HepG2 (cell line): ENCODE results near the gene RCBTB1. TPM values are rescaled to one million over a fixed set of nuclear protein-coding genes. Genes with fewer than 3 reads are reported as not detected.

Source experiments
- ATAC-seq: fragments of 200-7000 bp; cut with Tn5 transposase; 3 replicates; pipeline ENCODE4 v1.9.1; 2020; ENCODE audit warnings: mild to moderate bottlenecking, moderate library complexity
- BruUV-seq: library from RNA; stranded (reverse); fragments of 400-500 nt; replicated peaks from 2 replicates; lab custom pipeline; 2021; lab: Mats Ljungman, UMichigan
- CTCF ChIA-PET: fragments of 300-600 bp; formaldehyde crosslinking; extraction: SDS; loops from one replicate; lab custom pipeline; 2021; ENCODE audit warnings: low total read pairs, inconsistent platforms, low intra/inter-chr PET ratio; lab: Yijun Ruan, JAX
- POLR2A ChIA-PET: fragments of 350-600 bp; sonication (Branson Sonifier 250); formaldehyde crosslinking; loops from one replicate; lab custom pipeline; 2020; ENCODE audit warnings: antibody characterized with exemption, inconsistent platforms; lab: Yijun Ruan, JAX
- DNase-seq: peaks from one replicate; pipeline ENCODE4 v3.0.0-alpha.2; 2015; ENCODE audit warnings: low spot score
- FAIRE-seq: peaks from 3 replicates; lab custom pipeline; 2011; peaks lifted over from hg19 to GRCh38; lab: Jason Lieb, UNC
- H2AFZ ChIP-seq: one replicate; pipeline ENCODE4 v1.6.1; 2011; ENCODE audit warnings: low read length, inconsistent platforms
- H3K27ac ChIP-seq: fragments of 300-600 bp; 3 replicates; pipeline ENCODE4 v1.8.0; 2011; ENCODE audit warnings: mixed run types, mild to moderate bottlenecking, mixed read lengths, low read length, inconsistent platforms; ENCODE audit not compliant: insufficient read depth; ENCODE audit errors: extremely low read length
- H3K27me3 ChIP-seq, 2 experiments: fragments of 200-600 bp in 1 of 2; 2 replicates in 1 of 2; 3 replicates in 1 of 2; pipeline versions ENCODE4 v1.6.0 to v1.8.0; 2011; ENCODE audit warnings: low read length in 2 of 2, mild to moderate bottlenecking in 2 of 2, moderate library complexity in 2 of 2, inconsistent platforms in 1 of 2; ENCODE audit not compliant: insufficient read depth in 2 of 2, control insufficient read depth in 1 of 2
- H3K36me3 ChIP-seq, 2 experiments: fragments of 200-600 bp in 1 of 2; replicated peaks in 1 of 2; 2 replicates in 1 of 2; 3 replicates in 1 of 2; pipeline versions ENCODE4 v1.5.1 to v1.8.0; 2011; ENCODE audit warnings: low read length in 2 of 2, inconsistent platforms in 1 of 2; ENCODE audit not compliant: insufficient read depth in 2 of 2, control insufficient read depth in 1 of 2
- H3K4me1 ChIP-seq: 2 replicates; pipeline ENCODE4 v1.5.1; 2012; ENCODE audit warnings: low read length, inconsistent platforms; ENCODE audit not compliant: insufficient read depth
- H3K4me2 ChIP-seq: 2 replicates; pipeline ENCODE4 v1.6.0; 2011; ENCODE audit warnings: low read depth, low read length, inconsistent platforms
- H3K4me3 ChIP-seq, 3 experiments: fragments of 200-600 bp in 1 of 3; sonication (generic), shearing (Covaris generic) in 1 of 3; replicated peaks in 1 of 3; 2 replicates each; pipeline ENCODE4 v1.5.1; 2011 to 2016; ENCODE audit warnings: low read length in 3 of 3, inconsistent platforms in 2 of 3, low read depth in 2 of 3, mild to moderate bottlenecking in 2 of 3, control low read depth in 1 of 3, mixed read lengths in 1 of 3; ENCODE audit not compliant: insufficient read depth in 1 of 3
- H3K79me2 ChIP-seq: one replicate; pipeline ENCODE4 v1.6.1; 2011; ENCODE audit warnings: low read length, inconsistent platforms; ENCODE audit not compliant: insufficient read depth
- H3K9ac ChIP-seq: 2 replicates; pipeline ENCODE4 v1.6.0; 2011; ENCODE audit warnings: mild to moderate bottlenecking, low read depth, low read length, inconsistent platforms; ENCODE audit not compliant: insufficient read depth
- H3K9me3 ChIP-seq: 2 replicates; pipeline ENCODE4 v1.5.1; 2012; ENCODE audit warnings: mild to moderate bottlenecking, low read length
- H4K20me1 ChIP-seq: 2 replicates; pipeline ENCODE4 v1.6.0; 2011; ENCODE audit warnings: inconsistent platforms, mild to moderate bottlenecking, low read length, moderate library complexity; ENCODE audit not compliant: insufficient read depth
- PHF21A ChIP-seq: sonication (generic); formaldehyde crosslinking; IDR thresholded peaks from 2 replicates; pipeline ENCODE4 v1.5.0; 2020; ENCODE audit warnings: mild to moderate bottlenecking, missing genetic modification reagents
- RFX5 ChIP-seq: IDR thresholded peaks from 2 replicates; pipeline ENCODE4 v1.6.1; 2011; ENCODE audit warnings: low read depth, low read length, improper control_type of control experiment
- WGBS: methylation state at CpG from one replicate; pipeline ENCODE4 v1.1.6; 2017; ENCODE audit warnings: low lambda C conversion rate; 5-methylcytosine and 5-hydroxymethylcytosine counted together
- in situ Hi-C: cut with HindIII; loops from 2 replicates; pipeline ENCODE4 v1.10.0; 2017; ENCODE audit warnings: low pct_unique_long_range_greater_than_20kb; ENCODE audit not compliant: extremely low pct_ligation_motif_present
- intact Hi-C: fragments of 100-400 bp; cut with micrococcal nuclease; formaldehyde crosslinking; loops from one replicate; pipeline ENCODE4 v1.10.0; 2022; ENCODE audit not compliant: unreplicated experiment
- polyA plus RNA-seq, 8 experiments: library from polyadenylated mRNA; depleted of rRNA in 3 of 8; stranded (reverse) in 7 of 8; unstranded in 1 of 8; fragments of >200 nt; fragmentation: Illumina TruSeq in 4 of 8; extraction: Trizol in 4 of 8; gene quantifications; 2 replicates each; pipeline versions ENCODE4 v1.2.1 to v1.2.3, GENCODE V29; 2011 to 2016; ENCODE audit warnings: low read depth in 4 of 8, missing spikeins in 1 of 8, mixed read lengths in 1 of 8; ENCODE audit not compliant: insufficient read depth in 1 of 8
- total RNA-seq, 5 experiments: library from RNA; depleted of rRNA; stranded (reverse); fragments of >200 nt; fragmentation: Illumina TruSeq; extraction: Trizol; gene quantifications; 2 replicates each; pipeline ENCODE4 v1.2.3, GENCODE V29; 2016; ENCODE audit warnings: low read depth in 1 of 5
- TF ChIP-seq, protein P1 (sequence below): sonication (generic); formaldehyde crosslinking; IDR thresholded peaks from 2 replicates; pipeline ENCODE4 v1.8.0; 2022; ENCODE audit warnings: mild to moderate bottlenecking, missing genetic modification reagents, moderate library complexity
- TF ChIP-seq, protein P2 (sequence below): sonication (generic); formaldehyde crosslinking; IDR thresholded peaks from 2 replicates; pipeline ENCODE4 v1.4.0; 2020; ENCODE audit warnings: missing genetic modification reagents, mild to moderate bottlenecking, borderline replicate concordance
- TF ChIP-seq, protein P3 (sequence below): sonication (generic); formaldehyde crosslinking; IDR thresholded peaks from 2 replicates; pipeline ENCODE4 v1.4.0; 2020; ENCODE audit warnings: mild to moderate bottlenecking, missing genetic modification reagents

RCBTB1 gene
- total and polyA plus RNA-seq, 2 of the 13 experiments (the other 11 are each of a cell fraction or from before 2014, with no cell fraction given) = 13.4 to 21.6 TPM

DNA sequence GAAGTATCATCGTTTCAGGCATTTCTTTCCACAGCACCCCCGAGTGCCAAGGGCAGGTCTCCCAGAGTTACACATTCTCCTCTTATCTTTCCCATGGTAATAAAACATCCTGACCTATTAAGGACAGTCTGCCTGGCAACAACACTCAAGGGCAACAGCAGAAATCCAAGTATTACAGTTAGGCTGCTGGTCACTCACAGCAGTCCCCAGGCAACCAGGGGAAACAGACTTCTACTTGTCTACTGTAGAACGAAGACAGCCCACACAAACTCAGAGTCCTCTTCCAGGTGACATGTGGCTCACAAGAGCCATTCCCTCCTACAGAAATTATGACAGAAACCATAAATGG lies 24.3 kb downstream of the RCBTB1 start:
- H2AFZ ChIP-seq = no peak overlapping the region
- peak; percentile 51; the same call in 1 of the 2 replicates for TF ChIP-seq RFX5
- TF ChIP-seq PHF21A (CRISPR knock-in tag) = no peak
- TF ChIP-seq, protein P1, sequence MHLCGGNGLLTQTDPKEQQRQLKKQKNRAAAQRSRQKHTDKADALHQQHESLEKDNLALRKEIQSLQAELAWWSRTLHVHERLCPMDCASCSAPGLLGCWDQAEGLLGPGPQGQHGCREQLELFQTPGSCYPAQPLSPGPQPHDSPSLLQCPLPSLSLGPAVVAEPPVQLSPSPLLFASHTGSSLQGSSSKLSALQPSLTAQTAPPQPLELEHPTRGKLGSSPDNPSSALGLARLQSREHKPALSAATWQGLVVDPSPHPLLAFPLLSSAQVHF (CRISPR knock-in tag) = no peak
- TF ChIP-seq, protein P2, sequence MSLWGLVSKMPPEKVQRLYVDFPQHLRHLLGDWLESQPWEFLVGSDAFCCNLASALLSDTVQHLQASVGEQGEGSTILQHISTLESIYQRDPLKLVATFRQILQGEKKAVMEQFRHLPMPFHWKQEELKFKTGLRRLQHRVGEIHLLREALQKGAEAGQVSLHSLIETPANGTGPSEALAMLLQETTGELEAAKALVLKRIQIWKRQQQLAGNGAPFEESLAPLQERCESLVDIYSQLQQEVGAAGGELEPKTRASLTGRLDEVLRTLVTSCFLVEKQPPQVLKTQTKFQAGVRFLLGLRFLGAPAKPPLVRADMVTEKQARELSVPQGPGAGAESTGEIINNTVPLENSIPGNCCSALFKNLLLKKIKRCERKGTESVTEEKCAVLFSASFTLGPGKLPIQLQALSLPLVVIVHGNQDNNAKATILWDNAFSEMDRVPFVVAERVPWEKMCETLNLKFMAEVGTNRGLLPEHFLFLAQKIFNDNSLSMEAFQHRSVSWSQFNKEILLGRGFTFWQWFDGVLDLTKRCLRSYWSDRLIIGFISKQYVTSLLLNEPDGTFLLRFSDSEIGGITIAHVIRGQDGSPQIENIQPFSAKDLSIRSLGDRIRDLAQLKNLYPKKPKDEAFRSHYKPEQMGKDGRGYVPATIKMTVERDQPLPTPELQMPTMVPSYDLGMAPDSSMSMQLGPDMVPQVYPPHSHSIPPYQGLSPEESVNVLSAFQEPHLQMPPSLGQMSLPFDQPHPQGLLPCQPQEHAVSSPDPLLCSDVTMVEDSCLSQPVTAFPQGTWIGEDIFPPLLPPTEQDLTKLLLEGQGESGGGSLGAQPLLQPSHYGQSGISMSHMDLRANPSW (CRISPR knock-in tag) = no peak
- TF ChIP-seq, protein P3, sequence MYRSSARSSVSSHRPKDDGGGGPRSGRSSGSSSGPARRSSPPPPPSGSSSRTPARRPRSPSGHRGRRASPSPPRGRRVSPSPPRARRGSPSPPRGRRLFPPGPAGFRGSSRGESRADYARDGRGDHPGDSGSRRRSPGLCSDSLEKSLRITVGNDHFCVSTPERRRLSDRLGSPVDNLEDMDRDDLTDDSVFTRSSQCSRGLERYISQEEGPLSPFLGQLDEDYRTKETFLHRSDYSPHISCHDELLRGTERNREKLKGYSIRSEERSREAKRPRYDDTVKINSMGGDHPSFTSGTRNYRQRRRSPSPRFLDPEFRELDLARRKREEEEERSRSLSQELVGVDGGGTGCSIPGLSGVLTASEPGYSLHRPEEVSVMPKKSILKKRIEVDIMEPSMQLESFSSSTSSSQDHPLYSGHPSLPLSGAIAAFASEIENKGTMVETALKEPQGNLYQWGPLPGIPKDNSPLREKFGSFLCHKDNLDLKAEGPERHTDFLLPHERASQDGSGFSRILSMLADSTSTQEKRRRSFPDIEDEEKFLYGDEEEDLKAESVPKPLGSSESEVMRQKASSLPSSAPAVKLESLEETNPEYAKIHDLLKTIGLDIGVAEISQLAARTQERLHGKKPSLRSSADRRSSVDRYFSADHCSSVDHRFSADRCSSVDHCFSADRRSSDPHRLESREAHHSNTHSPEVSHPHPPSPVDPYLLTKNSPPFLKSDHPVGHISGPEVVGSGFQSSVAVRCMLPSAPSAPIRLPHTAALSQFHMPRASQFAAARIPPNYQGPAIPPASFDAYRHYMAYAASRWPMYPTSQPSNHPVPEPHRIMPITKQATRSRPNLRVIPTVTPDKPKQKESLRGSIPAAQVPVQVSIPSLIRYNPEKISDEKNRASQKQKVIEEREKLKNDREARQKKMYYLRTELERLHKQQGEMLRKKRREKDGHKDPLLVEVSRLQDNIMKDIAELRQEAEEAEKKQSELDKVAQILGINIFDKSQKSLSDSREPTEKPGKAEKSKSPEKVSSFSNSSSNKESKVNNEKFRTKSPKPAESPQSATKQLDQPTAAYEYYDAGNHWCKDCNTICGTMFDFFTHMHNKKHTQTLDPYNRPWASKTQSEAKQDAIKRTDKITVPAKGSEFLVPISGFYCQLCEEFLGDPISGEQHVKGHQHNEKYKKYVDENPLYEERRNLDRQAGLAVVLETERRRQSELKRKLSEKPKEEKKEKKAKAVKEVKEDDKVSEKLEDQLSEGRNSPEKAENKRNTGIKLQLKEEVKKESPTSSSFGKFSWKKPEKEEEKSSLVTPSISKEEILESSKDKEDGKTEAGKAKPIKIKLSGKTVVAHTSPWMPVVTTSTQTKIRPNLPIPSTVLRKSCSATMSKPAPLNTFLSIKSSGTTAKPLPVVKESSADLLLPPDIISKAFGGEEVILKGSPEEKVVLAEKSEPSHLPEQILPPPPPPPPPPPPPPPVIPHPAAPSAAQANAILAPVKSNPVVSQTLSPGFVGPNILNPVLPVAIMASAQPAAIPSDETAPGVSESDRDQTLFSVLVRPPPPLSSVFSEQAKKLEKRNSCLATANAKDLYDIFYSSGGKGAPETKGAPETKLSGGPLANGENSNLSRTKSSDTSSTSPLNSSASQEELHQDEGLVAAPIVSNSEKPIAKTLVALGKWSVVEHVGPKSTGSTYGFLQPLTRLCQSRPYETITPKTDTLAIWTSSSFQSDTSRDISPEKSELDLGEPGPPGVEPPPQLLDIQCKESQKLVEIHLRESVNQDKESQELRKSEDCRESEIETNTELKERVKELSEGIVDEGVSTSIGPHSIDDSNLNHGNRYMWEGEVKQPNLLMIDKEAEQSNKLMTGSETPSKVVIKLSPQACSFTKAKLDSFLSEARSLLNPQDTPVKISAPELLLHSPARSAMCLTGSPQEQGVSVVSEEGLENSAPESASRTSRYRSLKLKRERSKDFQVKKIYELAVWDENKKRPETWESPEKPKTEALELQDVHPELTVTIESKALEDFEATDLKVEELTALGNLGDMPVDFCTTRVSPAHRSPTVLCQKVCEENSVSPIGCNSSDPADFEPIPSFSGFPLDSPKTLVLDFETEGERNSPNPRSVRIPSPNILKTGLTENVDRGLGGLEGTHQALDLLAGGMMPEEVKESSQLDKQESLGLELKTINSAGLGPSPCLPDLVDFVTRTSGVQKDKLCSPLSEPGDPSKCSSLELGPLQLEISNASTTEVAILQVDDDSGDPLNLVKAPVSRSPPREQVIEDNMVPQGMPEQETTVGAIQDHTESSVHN (CRISPR knock-in tag) = no peak
- no peak overlapping the region for H3K9ac ChIP-seq
- intact Hi-C loops = no loop called here
- no peaks in the 10 kb centered on the region for H3K79me2 ChIP-seq
- CTCF ChIA-PET = interaction anchor here (2.5 kb wide), 1 partner anchor 46 kb away, joined by 35 read pairs; no protein-coding TSS in a partner anchor
- H3K27ac ChIP-seq = peak overlapping the region; percentile 32
- FAIRE-seq (no peak), ATAC-seq (peak; percentile 37), DNase-seq (peak; percentile 23)
- H3K4me3 ChIP-seq = no peak overlapping the region
- no peaks in the 10 kb centered on the region for H3K27me3 ChIP-seq
- POLR2A ChIA-PET = interaction anchor here (1.2 to 1.7 kb wide), 4 partner anchors 24 to 117 kb away, joined by 3 to 8 read pairs (median 4); partner anchors contain the start of genes CAB39L, RCBTB1 and SETDB2
- H4K20me1 ChIP-seq = no peaks in the 10 kb centered on the region
- H3K4me2 ChIP-seq = no peak overlapping the region
- WGBS = 73% methylated on average over 3 of the region's 3 CpGs
- in situ Hi-C loops = no loop called here
- no TSS peak for BruUV-seq
- H3K4me1 ChIP-seq = peaks cover 18% of the 10 kb centered on the region
- peaks cover 8 to 22% of the 10 kb centered on the region in 2 experiments; a peak in 4 of 5 replicates for H3K36me3 ChIP-seq
- no peaks in the 10 kb centered on the region for H3K9me3 ChIP-seq
